ENCODE data around the gene ARPC5.

Gene ARPC5

DNA sequence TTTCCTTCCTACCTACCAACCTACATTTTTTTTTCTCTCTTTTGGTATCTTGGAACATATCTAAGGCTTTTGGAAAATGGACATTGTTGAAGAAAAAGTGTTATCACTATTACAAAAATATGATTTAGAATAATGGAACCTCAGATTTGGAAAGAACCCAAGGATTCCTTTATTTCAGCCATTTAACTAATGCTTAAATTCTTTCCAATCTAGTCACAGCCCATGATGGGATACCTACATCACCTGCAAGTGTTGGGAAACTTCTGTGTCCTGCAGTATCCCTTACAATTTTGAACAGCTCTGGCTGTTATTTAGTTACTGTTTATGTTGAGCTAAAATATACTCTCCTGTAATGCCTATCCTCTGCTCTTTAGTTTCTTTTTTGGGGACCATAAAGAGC lies 39.8 kb upstream of the ARPC5 start:
- DNase-seq (ENCODE audit: low spot score): no peak
- in situ Hi-C loops (cut with MboI; ENCODE audit: low sequenced_read_pairs, unreplicated experiment): no loop called here
- TF ChIP-seq, protein P1, sequence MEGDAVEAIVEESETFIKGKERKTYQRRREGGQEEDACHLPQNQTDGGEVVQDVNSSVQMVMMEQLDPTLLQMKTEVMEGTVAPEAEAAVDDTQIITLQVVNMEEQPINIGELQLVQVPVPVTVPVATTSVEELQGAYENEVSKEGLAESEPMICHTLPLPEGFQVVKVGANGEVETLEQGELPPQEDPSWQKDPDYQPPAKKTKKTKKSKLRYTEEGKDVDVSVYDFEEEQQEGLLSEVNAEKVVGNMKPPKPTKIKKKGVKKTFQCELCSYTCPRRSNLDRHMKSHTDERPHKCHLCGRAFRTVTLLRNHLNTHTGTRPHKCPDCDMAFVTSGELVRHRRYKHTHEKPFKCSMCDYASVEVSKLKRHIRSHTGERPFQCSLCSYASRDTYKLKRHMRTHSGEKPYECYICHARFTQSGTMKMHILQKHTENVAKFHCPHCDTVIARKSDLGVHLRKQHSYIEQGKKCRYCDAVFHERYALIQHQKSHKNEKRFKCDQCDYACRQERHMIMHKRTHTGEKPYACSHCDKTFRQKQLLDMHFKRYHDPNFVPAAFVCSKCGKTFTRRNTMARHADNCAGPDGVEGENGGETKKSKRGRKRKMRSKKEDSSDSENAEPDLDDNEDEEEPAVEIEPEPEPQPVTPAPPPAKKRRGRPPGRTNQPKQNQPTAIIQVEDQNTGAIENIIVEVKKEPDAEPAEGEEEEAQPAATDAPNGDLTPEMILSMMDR (IDR thresholded peaks at IDR 0.05; ENCODE audit: borderline replicate concordance, control extremely low read depth, extremely low read depth, insufficient read depth, missing control alignments): no peak

DNA sequence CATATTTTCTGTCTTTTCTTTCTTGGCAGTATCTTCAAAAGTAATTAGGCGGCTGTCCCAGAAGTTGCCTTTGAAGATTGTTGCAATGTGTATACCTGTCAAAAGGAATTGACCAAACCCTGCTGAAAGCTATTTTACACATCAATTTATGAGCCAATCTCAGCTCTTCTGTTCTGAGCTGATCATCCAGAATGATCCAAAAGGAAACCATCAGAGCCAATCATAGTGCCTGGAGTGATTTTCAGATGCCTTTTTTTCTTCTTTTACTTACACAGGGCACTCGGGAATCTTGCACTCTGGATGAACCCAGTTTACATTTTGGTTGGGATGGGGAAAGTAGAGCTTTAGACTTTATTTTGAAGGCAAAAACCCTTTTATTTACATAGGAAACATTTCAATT lies 39.3 kb upstream of the ARPC5 start:
- TF ChIP-seq, protein P1 (IDR thresholded peaks at IDR 0.05; ENCODE audit: borderline replicate concordance, control extremely low read depth, extremely low read depth, insufficient read depth, missing control alignments): no peak
- in situ Hi-C loops (cut with MboI; ENCODE audit: low sequenced_read_pairs, unreplicated experiment): loop anchor here (25.0 kb wide), 1 partner anchor 537 kb away; no protein-coding TSS in a partner anchor
- no peak for DNase-seq (ENCODE audit: low spot score)

DNA sequence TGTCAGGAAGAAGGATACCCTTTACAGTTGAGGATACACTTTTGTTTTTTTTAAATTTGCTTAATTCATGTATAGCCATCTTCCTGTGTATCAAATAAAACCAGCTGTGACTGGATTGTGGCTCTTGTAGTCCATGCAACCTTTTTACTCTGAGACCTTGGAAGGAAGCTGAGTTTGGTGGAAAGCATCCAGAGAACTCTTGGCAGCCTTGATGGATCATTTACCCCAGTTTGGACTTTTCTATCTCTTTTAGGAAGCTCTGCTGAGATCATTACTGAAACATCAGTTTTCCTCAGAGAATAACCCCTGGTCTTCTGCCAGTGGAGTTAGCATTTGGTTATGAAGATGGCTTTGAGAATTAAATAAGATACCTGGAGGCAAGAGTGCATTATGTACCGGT lies 38.8 kb upstream of the ARPC5 start:
- no peak for DNase-seq (ENCODE audit: low spot score)
- TF ChIP-seq, protein P1 (IDR thresholded peaks at IDR 0.05; ENCODE audit: borderline replicate concordance, control extremely low read depth, extremely low read depth, insufficient read depth, missing control alignments): no peak
- in situ Hi-C loops (cut with MboI; ENCODE audit: low sequenced_read_pairs, unreplicated experiment): loop anchor here (25.0 kb wide), 1 partner anchor 538 kb away; no protein-coding TSS in a partner anchor

DNA sequence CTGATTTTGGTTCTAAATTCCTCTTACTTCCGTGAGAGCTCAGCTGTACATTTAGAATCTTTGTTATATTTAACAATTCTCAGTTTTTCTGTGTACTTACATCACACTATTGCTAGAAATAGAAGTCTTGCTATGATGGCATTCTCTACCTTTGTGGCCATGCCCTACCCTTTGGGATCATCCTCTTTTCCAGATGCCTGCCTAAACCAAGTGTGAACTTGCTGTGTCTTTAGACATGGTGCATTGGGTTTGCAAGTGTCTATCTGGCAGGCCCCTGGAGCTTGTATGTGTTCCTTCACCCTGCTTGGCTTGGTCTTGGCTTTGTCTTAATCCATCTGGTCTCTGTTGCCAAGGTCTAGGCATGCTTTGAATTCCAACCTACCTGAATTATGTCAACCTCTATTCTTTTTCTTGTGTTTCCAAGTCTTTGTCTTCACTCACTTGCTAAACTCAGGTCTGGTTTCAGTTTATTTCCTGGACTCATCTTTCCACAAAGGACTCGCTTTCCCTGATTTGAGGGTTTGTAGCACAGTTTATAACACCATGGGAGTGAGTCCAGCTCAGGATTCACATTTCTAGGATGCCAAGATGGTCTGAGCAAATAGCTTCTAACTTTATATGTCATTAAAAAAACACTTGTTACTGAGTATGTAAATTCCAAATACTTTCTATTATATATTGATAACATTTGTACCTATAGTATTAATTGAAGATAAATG lies 38.2 kb upstream of the ARPC5 start:
- no peak for DNase-seq (ENCODE audit: low spot score)
- in situ Hi-C loops (cut with MboI; ENCODE audit: low sequenced_read_pairs, unreplicated experiment): loop anchor here (25.0 kb wide), 1 partner anchor 539 kb away; no protein-coding TSS in a partner anchor
- TF ChIP-seq, protein P1 (IDR thresholded peaks at IDR 0.05; ENCODE audit: borderline replicate concordance, control extremely low read depth, extremely low read depth, insufficient read depth, missing control alignments): no peak

DNA sequence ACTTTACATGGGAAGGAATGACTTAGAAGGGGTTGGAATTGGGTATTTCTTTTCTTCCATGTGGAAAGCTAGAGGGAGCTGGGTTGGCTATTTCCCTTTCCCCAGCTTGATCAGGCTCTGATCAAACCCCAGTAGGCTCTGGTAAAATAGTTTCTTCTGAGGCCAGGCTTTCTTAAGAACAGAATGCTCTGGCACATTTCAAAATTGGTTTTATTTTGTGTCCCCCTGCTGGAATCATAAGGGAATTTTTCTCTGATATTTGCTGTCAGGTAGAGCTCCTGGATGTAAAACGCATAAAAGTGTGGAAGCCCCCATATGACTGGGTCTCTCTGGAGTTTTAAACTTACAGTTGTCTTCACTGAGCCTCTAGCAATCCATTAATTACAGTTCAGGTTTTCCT lies 34.6 kb upstream of the ARPC5 start:
- in situ Hi-C loops (cut with MboI; ENCODE audit: low sequenced_read_pairs, unreplicated experiment): loop anchor here (25.0 kb wide), 1 partner anchor 542 kb away; no protein-coding TSS in a partner anchor
- DNase-seq (ENCODE audit: low spot score): no peak
- TF ChIP-seq, protein P1 (IDR thresholded peaks at IDR 0.05; ENCODE audit: borderline replicate concordance, control extremely low read depth, extremely low read depth, insufficient read depth, missing control alignments): no peak

DNA sequence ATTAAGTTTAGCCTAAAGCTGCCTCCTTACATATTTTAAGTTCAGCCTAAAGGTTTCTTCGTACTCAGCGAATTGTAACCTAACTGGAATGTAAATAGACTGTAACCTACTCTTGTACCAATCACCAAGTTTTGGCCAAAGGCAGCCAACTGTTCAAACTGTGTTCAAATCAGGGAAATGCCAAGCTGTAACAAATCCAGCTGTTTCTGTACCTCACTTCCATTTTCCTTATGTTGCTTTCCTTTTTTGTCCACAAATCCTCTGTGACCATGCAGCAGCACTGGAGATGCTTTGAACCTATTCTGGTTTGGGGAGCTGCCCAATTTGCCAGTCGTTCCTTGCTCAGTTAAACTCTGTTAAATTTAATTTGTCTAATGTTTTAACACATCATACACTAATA lies 20.8 kb upstream of the ARPC5 start:
- in situ Hi-C loops (cut with MboI; ENCODE audit: low sequenced_read_pairs, unreplicated experiment): loop anchor here (25.0 kb wide), 1 partner anchor 556 kb away; no protein-coding TSS in a partner anchor
- TF ChIP-seq, protein P1 (IDR thresholded peaks at IDR 0.05; ENCODE audit: borderline replicate concordance, control extremely low read depth, extremely low read depth, insufficient read depth, missing control alignments): no peak
- no peak for DNase-seq (ENCODE audit: low spot score)
